GM20431 (cell line): ENCODE results near the gene AKAP6.

Experiments
- in situ Hi-C: fragments of 300-500 bp; cut with MseI, MboI; formaldehyde crosslinking; loops from one replicate; pipeline ENCODE4 v1.15.0; 2020; ENCODE audit warnings: low sequenced_read_pairs; ENCODE audit not compliant: unreplicated experiment

AKAP6 gene

DNA sequence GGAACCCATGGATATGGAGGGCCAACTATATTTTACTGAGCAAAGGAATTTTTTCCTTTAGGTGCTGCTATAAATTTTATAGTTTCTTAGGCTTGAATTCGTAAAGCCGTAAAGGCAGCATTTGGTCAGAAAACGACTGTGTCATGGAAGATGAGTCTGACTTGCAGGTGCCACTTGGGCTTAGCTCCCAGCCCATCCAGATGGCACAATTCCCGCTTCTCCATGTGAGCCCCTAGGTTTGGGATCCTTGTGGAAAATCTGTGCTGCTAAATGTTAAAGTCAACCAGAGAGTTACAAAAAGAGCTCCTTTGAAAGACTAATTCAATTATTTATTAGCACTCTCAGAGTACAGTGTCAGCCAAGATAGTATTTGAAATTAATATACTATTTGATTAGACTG, 489.5 kb downstream of the AKAP6 start:
- in situ Hi-C loops, result no loop called here

DNA sequence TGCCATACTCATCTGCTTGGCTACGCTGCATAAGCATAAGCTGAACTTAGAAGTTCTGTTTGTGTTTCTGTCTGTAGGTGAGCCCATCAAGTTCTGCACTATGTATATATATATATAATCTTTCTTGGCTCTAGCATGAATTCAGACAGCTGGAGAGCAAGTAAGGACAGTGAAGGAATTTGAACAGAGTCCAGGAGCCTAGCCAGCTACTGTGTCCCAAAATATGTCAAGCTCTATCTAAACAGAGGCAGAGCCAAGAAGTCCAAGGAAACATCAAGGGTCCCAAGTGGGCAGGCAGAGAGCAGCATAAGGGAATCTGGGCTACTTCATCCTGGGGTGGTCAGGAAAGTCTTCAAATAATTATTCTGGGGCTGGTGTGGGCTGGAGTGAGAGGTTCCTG, 491.1 kb downstream of the AKAP6 start:
- in situ Hi-C loops, result no loop called here

DNA sequence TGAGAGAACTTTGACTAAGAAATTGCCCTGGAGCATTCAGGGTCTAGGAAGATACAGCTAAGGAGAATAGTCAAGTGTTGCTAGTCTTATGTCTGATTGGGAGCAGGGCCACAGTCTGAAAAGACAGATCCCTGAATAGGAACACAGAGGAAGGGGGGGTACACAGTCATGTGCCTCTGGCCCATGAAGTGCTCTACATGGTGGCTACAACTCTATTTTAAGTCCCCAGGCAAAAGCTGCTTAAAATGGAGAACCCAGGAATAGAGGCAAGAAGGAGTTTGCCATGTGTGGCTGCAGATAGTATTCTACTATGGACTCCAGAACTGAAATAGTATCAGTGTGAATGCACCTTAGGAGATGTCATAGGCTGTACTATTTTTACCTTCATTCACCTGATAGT, 491.6 kb downstream of the AKAP6 start:
- in situ Hi-C loops, result no loop called here

DNA sequence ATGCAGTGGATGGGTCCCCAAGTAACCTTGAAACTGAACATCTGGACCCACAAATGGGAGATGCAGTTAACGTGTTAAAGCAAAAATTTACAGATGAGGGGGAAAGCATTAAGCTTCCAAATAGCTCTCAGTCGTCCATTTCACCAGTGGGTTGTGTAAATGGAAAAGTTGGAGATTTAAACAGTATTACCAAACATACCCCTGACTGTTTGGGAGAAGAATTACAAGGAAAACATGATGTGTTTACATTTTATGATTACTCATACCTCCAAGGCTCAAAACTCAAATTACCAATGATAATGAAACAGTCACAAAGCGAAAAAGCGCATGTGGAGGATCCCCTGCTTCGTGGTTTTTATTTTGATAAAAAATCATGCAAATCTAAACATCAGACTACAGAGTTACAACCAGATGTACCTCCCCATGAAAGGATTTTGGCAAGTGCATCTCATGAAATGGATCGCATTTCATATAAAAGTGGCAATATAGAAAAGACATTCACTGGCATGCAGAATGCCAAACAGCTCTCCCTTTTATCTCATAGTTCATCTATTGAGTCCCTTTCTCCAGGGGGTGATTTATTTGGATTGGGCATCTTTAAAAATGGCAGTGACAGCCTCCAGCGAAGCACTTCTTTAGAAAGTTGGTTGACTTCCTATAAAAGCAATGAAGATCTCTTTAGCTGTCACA, 493.0 kb downstream of the AKAP6 start:
- in situ Hi-C loops, result no loop called here

DNA sequence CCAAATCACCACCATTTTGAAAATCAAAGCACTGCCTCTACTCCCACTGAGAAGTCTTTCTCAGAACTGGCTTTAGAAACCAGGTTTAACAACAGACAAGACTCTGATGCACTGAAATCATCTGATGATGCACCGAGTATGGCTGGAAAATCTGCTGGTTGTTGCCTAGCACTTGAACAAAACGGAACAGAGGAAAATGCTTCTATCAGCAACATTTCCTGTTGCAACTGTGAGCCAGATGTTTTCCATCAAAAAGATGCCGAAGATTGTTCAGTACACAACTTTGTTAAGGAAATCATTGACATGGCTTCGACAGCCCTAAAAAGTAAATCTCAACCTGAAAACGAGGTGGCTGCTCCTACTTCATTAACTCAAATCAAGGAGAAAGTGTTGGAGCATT, 494.6 kb downstream of the AKAP6 start:
- in situ Hi-C loops, result no loop called here

DNA sequence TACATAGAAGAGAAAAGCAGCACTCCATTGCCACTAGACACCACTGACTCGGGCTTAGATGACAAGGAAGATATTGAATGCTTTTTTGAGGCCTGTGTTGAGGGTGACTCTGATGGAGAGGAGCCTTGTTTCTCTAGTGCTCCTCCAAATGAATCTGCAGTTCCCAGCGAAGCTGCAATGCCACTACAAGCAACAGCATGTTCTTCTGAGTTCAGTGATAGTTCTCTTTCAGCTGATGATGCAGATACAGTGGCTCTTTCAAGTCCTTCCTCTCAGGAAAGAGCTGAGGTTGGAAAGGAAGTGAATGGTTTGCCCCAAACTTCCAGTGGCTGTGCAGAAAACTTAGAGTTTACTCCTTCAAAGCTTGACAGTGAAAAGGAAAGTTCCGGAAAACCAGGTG, 495.1 kb downstream of the AKAP6 start:
- in situ Hi-C loops, result no loop called here

DNA sequence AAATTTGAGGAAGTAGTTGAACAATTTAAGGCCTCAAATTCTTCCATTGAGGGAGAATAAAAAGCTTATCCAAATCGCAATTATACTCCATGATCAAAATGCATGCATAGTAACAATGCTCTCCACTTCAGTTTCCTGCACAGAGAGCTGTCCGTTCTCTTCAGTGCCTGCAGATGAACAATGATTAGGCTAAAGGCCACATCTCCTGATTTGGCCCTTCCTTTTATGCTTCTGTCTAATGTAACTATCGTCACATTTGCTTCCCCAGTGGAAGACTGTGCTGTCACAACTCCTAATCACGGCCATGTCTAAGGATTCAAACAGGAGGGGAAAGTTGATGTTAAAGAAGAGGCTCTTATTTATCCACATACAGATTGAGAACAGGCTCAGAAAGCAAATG, 496.0 kb downstream of the AKAP6 start:
- in situ Hi-C loops, result no loop called here

DNA sequence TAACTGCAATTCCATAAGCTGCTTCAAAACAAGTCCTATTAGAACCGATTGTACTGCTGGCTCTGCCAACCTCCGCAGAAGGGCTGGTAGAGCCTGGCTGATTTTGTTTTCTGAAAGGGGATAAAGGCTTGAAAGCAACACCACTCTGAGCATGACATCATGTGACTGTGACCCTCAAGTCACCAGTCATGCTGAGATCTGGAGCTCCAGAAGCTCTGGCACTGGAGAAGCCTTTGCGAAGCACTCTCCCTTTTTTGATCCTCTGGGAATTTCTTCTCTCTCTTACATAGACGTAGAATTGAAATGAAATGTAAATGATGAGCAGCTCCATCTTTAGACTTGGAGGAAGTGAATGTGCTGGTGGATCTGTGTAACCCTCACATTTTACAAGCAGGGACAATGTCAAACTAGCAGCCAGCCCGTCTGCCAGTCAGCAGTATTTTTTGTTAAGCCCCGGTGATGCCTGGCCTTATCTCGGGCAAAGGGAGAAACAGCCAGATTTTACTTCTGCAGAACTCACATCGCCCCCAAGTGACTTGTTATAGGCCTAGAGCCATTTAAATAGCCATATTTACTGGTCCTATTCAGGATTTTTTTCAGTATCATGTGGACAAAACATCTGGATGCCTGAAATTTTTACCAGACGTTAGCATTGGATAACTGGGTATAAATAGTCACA, 497.4 kb downstream of the AKAP6 start:
- in situ Hi-C loops, result no loop called here

DNA sequence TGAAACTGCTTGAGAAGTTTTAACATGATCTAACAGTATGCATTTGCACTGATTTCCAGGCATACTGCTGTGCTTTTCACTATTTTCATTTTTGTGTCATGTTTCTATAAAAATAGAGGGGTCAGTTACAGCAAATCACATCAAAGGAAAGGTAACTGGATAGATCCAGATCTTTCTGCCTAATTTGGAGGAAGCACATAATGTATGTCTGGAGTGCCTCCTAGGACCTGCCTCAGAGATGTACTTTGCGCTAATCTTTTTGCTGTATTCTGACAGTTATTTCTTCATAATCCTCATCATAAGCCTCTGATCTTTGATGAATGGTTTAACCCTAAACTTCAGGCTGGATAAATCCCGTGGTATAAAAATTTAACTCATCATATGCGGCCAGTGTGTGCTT, 498.4 kb downstream of the AKAP6 start:
- in situ Hi-C loops, result no loop called here

DNA sequence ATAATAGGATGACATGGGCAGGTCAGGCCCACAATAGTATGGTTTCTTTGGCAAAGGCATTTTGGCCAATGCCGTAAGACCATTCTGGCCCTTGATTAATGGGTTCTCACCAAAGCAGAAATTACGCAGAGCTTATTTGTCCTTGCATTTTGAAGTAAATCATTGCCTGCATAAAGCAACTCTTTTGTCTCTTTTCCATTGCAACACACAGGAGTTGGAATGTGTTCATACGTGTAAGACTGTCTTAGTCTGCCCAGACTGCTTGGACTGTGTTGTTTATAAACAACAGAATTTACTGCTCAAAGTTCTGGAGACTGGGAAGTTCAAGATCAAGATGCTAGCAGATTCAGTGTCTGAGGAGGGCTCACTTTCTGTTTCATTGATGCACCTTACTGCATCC, 506.8 kb downstream of the AKAP6 start:
- in situ Hi-C loops, result no loop called here

DNA sequence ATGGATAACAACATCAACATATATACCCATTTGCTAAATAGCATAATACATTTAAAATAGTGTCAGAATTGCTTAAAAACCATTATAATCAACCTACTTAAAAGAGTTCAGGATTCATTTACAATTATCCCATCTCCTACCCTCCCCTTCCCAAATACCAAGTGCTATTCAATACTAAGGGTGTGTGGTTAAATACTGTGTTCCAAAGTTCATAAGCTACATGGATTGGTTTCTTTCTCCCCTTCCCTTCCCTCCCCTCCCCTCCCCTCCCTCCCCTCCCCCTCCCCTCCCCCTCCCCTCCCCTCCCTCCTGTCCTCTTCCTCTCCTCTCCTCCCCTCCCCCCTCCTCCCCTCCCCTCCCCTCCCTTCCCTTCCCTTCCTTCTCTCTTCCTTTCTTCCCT, 512.6 kb downstream of the AKAP6 start:
- in situ Hi-C loops, result no loop called here

DNA sequence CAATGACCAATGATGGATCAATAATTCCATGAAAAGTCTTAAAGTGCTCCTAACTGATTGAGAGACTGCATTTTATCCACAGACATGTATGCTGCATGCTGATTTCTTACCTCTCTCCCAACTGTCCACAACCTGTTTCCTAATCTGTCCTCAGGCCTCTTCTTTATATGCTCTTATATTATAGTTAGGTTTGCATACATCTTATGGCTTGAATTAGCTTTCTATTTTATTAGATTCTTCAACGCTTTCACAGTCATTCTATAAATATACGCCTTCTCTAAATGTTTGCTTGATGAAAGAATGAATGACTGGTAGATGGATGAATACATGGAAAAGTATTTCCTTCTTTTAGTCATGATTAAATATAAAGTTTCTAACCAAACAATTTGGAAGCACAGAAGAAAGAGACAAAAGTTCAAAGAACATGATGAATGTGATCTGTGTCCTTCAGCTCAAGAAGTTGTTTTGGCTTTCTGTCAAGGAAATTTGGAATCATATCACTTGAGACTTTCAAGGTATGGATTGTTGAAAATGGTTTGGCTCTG, 517.8 kb downstream of the AKAP6 start:
- in situ Hi-C loops, result no loop called here

DNA sequence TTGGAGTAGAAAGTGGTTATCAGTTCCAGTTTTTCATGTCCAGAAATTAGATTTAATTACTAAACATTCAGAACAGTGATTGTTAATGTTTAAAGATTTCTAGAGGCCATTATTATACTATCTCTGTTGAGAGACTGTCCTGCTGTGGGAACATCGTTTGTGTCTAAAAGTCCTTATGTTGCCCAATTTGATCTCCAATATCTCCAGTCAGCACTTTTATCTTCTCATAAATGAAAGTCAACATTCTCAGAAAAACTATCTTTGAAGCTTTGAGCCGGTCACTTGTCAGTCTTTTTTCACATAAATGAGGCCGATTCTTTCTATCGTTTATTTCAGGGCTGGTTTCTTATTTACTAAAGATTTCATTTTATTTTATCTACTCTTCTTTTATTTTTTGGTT, 518.8 kb downstream of the AKAP6 start:
- in situ Hi-C loops, result no loop called here

DNA sequence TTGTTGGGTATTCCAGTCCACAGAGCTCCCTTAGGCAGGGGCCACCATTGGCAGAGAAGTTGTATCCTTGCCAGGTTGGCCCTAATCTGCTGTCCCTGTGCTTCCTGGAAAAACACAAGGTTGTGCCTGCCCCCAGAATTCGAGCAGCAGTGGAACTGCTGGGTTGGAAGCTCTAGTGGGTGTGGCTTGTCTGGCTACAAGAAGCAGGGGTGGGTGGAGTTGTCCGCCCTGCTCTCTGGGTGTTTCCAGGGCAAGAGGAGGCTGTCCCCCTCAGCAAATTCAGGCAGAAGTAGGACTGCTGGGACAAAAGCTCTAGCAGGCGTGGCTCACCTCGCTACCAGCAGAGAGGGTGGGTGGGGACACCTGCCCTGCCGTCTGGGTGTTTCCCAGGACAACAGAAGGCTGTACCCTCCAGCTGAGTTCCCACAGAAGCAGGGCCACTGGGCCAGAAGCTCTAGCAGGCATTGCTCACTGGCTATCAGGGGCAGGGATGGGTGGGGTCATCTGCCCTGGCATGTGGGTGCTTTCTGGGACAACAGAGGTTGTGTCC, 536.8 kb downstream of the AKAP6 start:
- in situ Hi-C loops, result no loop called here

DNA sequence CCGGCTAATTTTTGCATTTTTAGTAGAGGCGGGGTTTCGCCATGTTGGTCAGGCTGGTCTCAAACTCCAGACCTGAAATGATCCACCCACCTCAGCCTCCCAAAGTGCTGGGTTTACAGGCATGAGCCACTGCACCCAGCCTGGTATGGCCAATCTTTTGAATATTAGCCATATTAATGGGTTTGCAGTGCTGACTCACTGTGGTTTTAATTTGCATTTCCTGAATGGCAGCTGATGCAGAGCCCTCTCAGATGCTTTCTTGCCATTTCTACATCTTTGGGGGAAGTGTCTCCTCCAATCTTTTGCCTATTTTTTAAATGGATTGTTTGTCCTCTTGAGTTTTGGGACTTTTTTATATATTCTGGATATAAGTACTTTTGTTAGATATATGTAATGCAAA, 554.1 kb downstream of the AKAP6 start:
- in situ Hi-C loops, result no loop called here
